Upper lobe of right lung (tissue), 1 donor: ENCODE results near the gene PILRB. TPM values are rescaled to one million over a fixed set of nuclear protein-coding genes. Genes with fewer than 3 reads are reported as not detected.

Experiments
- ATAC-seq: fragments of 200-7000 bp; cut with Tn5 transposase; one replicate; pipeline ENCODE4 v1.9.1; 2020; ENCODE audit warnings: mild to moderate bottlenecking, moderate library complexity
- DNase-seq: peaks from one replicate; pipeline ENCODE4 v3.0.0-alpha.2; 2020
- H3K27ac ChIP-seq: fragments of 200-600 bp; one replicate; pipeline ENCODE4 v1.8.0; 2022
- H3K27me3 ChIP-seq: fragments of 200-600 bp; one replicate; pipeline ENCODE4 v1.8.0; 2022; ENCODE audit warnings: mild to moderate bottlenecking
- H3K36me3 ChIP-seq: fragments of 200-600 bp; one replicate; pipeline ENCODE4 v1.8.0; 2022
- H3K4me1 ChIP-seq: fragments of 200-600 bp; one replicate; pipeline ENCODE4 v1.8.0; 2022
- H3K4me3 ChIP-seq: fragments of 200-600 bp; one replicate; pipeline ENCODE4 v1.8.0; 2022; ENCODE audit warnings: mild to moderate bottlenecking
- H3K9me3 ChIP-seq: fragments of 200-600 bp; one replicate; pipeline ENCODE4 v1.8.0; 2022
- intact Hi-C: fragments of 100-400 bp; cut with DNase I; formaldehyde crosslinking; loops from one replicate; pipeline ENCODE4 v1.11.0; 2022
- total RNA-seq: library from RNA; stranded (reverse); fragmentation: NEBNext Ultra II Directional; extraction: Animal tissue kit (Norgen Biotek cat#: 25700); gene quantifications from one replicate; pipeline ENCODE4 v1.2.1, GENCODE V29; 2021
- TF ChIP-seq, protein P1 (sequence below): fragments of 200-600 bp; IDR thresholded peaks from one replicate; pipeline ENCODE4 v1.8.0; 2022; ENCODE audit warnings: antibody characterized with exemption
- donor health status: DM: no; HTN: yes; CAD: no; lungs with severe emphysema.

Gene PILRB
- total RNA-seq, 1 donor from 2014 or later, result 38.1 TPM

DNA sequence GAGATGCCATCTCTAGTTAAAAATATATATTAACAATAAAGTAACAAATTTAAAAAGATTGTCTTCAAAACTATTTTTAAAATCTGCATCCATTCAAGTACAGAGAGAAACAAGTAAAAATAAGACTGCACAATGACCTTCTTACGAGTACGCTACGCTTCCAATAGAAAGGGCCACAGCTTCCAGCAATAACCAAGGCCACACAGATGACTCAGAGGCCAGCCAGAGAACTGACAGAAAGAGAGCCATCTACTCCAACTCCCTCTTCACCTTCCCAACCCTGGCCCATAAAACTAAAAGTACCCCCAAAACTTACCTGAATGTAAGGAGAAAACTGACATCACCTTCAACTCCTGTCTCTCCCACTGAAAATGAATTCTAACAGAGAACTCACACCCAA is 42.1 kb downstream of the PILRB start:
- no peaks in the 10 kb centered on the region for H3K36me3 ChIP-seq
- H3K4me1 ChIP-seq, result no peaks in the 10 kb centered on the region
- DNase-seq (no peak), ATAC-seq (no peak)
- H3K9me3 ChIP-seq, result no peaks in the 10 kb centered on the region
- H3K27me3 ChIP-seq, result no peaks in the 10 kb centered on the region
- H3K4me3 ChIP-seq, result no peak overlapping the region
- TF ChIP-seq, protein P1, sequence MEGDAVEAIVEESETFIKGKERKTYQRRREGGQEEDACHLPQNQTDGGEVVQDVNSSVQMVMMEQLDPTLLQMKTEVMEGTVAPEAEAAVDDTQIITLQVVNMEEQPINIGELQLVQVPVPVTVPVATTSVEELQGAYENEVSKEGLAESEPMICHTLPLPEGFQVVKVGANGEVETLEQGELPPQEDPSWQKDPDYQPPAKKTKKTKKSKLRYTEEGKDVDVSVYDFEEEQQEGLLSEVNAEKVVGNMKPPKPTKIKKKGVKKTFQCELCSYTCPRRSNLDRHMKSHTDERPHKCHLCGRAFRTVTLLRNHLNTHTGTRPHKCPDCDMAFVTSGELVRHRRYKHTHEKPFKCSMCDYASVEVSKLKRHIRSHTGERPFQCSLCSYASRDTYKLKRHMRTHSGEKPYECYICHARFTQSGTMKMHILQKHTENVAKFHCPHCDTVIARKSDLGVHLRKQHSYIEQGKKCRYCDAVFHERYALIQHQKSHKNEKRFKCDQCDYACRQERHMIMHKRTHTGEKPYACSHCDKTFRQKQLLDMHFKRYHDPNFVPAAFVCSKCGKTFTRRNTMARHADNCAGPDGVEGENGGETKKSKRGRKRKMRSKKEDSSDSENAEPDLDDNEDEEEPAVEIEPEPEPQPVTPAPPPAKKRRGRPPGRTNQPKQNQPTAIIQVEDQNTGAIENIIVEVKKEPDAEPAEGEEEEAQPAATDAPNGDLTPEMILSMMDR, result no peak
- H3K27ac ChIP-seq, result no peak overlapping the region
- intact Hi-C loops, result no loop called here

DNA sequence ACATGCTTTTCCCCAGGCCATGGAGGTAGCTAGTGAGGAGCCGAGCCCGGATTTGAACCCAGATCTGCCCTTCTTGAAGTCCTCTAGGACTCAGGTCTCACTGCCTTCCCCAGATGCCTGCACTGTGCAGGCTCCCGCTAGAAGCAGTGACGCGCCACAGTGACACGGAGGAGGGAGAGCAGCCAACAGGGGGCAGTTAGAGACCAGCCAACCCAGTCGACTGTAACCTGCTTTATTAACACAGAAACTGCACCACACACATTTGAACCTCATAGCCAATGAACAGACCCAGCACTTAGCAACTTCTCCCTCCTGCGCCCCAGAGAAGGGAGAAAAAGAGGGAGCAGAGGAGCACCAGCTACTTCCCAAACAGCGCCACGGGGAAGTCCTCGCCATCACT is 42.7 kb downstream of the PILRB start:
- Histone ChIP-seq H3K4me3 (no peak overlapping the region), H3K27ac (no peak overlapping the region), H3K9me3 (no peaks in the 10 kb centered on the region), H3K36me3 (no peaks in the 10 kb centered on the region), H3K4me1 (no peaks in the 10 kb centered on the region), H3K27me3 (no peaks in the 10 kb centered on the region)
- DNase-seq, result no peak
- intact Hi-C loops, result no loop called here
- TF ChIP-seq, protein P1, result no peak
- no peak for ATAC-seq

DNA sequence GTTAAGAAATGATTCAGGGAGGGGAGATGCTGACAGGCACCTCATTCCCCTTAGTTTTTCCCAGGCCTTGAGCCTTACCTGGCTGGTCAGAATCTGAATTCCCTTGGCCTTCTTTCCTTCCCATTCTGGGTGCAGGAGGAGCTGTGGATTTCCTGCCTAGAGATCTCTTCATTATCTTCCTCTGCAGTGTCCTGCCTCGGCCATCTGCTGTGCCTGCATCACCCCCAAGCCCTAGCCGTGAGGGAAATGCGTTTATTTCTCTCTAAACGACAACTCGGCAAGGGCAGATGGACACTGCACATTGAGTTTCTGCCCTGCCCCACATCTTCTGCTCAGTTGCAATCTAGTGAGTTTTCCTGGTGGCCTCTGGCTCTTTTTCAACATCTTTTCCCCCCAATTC is 43.9 kb downstream of the PILRB start:
- Histone ChIP-seq H3K36me3 (no peaks in the 10 kb centered on the region), H3K27ac (no peak overlapping the region), H3K4me1 (no peaks in the 10 kb centered on the region), H3K27me3 (no peaks in the 10 kb centered on the region), H3K4me3 (no peak overlapping the region), H3K9me3 (no peaks in the 10 kb centered on the region)
- ATAC-seq (no peak), DNase-seq (no peak)
- TF ChIP-seq, protein P1, result no peak
- intact Hi-C loops, result no loop called here

DNA sequence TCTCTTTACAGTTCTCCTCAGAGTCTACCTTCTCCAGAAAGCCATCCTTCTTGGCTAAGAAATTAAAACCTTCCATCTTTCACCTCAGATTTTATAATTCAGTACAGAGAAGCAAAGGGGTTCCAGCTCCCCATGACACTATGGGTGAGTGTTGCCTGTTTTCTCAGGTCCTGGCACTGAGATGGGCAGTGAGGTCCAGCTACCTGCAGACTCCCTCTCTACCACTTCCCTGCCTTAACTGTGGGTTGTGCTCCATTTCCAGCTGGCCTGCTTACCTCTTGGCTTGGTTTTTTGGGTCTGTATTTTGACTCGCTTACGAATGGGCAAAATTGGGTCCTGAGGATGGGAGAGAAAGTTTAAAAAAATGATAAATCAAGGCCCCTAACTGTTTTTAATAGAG is 44.3 kb downstream of the PILRB start:
- no peak overlapping the region for H3K27ac ChIP-seq
- no peaks in the 10 kb centered on the region for H3K9me3 ChIP-seq
- TF ChIP-seq, protein P1, result no peak
- intact Hi-C loops, result no loop called here
- H3K27me3 ChIP-seq, result no peaks in the 10 kb centered on the region
- no peaks in the 10 kb centered on the region for H3K36me3 ChIP-seq
- no peak for ATAC-seq
- H3K4me3 ChIP-seq, result no peak overlapping the region
- H3K4me1 ChIP-seq, result no peaks in the 10 kb centered on the region
- DNase-seq, result no peak

DNA sequence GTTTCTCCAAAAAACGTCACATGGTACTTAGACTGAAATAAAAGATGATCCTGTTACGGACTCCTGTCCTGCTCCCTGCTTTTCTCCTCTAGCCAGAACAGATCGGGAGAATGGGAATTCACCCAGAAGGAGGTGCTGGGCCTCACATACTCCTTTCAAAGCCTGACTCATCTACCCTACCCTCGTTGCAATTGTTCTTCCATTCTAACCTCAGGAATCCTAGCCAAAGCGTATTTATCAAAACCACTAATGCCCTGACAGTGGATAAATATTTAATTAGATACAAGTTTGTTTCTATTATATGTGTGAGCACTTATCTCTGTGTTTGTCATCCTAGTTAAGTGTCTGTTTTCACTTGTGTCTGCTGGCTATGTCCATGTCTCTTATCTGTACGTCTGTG is 48.9 kb downstream of the PILRB start:
- no peak overlapping the region for H3K27ac ChIP-seq
- DNase-seq (no peak), ATAC-seq (no peak)
- no peaks in the 10 kb centered on the region for H3K27me3 ChIP-seq
- TF ChIP-seq, protein P1, result no peak
- no peaks in the 10 kb centered on the region for H3K36me3 ChIP-seq
- no peak overlapping the region for H3K4me3 ChIP-seq
- intact Hi-C loops, result no loop called here
- no peaks in the 10 kb centered on the region for H3K9me3 ChIP-seq
- no peaks in the 10 kb centered on the region for H3K4me1 ChIP-seq
